GM06990 (cell line): ENCODE measurements around the gene HDAC10.

ENCODE experiments used
- DNase-seq: peaks from one replicate; pipeline ENCODE4 v3.0.0-alpha.2; 2011; ENCODE audit not compliant: insufficient read length; ENCODE audit errors: extremely low read depth
- H3K27me3 ChIP-seq: replicated peaks from 2 replicates; pipeline ENCODE4 v1.6.0; 2011; ENCODE audit warnings: low read length; ENCODE audit not compliant: control insufficient read depth, insufficient read depth
- H3K36me3 ChIP-seq: 2 replicates; pipeline ENCODE4 v1.5.1; 2011; ENCODE audit warnings: low read length; ENCODE audit not compliant: control insufficient read depth, insufficient read depth
- H3K4me3 ChIP-seq: replicated peaks from 2 replicates; pipeline ENCODE4 v1.5.1; 2011; ENCODE audit warnings: low read depth, mild to moderate bottlenecking, control low read depth, low read length
- CTCF ChIP-seq: IDR thresholded peaks from 2 replicates; pipeline ENCODE4 v1.5.1; 2011; ENCODE audit warnings: low read length, control low read depth, mild to moderate bottlenecking, inconsistent platforms; ENCODE audit not compliant: insufficient read depth, poor library complexity, severe bottlenecking

The HDAC10 gene

GRCh38 chr22:50238755-50239154, 12.3 kb downstream of the HDAC10 start:
- no peak for DNase-seq
- no peak overlapping the region for H3K4me3 ChIP-seq
- H3K27me3 ChIP-seq: no peaks in the 10 kb centered on the region
- no peak for TF ChIP-seq CTCF
- peaks cover 5% of the 10 kb centered on the region for H3K36me3 ChIP-seq

DNA sequence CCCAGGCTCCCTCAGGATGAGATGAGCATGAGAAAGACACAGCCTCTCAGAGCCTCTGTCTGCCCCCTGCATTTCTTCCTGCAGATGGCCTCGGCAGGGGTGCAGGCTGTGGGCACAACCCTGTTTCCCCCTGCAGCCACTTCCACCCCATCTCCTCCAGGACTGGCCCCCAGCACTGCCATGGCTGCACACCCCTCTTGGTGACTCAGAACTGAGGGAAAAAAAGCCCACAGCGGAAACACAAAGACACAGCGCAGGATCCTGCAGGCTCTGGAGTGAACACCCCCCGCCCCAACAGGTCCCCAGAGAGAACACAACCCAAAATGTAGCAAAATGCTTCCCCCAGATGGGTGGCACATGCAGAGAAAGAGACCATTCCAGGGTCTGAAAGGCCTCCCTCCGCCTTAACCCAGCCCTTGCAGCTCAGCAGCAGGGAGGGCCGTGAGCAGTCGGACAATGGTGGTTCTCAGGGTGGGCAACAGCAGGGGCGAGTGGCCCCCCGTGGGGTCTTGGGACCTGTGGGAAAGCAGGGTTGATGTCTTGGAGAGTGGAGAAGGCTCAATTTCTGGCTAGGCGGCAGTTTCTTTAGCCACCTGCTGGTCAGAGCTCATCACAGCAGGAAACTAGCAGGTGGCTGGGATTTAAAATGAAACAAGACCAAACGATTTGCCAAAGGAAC, 14.2 kb downstream of the HDAC10 start:
- TF ChIP-seq CTCF: peak; percentile 58
- DNase-seq: no peak
- Histone ChIP-seq H3K27me3 (no peaks in the 10 kb centered on the region), H3K36me3 (peaks cover 5% of the 10 kb centered on the region), H3K4me3 (no peak overlapping the region)

DNA sequence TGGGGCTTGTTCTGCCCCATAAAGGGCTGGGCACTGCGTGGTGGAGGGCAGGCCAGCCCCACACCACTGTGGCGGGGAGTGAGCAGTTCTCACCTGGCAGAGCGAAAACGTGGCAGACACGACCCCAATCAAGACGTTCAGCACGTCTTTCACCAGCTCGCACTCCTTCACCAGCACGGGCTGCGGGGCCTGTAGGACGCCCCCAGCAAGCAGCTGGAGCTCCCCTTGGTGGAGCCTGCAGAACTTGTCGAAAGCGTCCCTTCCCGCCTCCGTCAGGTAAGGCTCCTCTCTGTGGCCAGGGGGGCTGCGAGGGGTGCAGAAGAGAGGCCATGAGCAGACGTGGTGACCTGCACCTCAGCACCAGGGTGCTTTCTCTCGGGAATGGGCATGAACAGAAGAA, 17.8 kb downstream of the HDAC10 start:
- Histone ChIP-seq H3K4me3 (no peak overlapping the region), H3K36me3 (peaks cover 8% of the 10 kb centered on the region), H3K27me3 (no peaks in the 10 kb centered on the region)
- TF ChIP-seq CTCF: no peak
- DNase-seq: no peak

DNA sequence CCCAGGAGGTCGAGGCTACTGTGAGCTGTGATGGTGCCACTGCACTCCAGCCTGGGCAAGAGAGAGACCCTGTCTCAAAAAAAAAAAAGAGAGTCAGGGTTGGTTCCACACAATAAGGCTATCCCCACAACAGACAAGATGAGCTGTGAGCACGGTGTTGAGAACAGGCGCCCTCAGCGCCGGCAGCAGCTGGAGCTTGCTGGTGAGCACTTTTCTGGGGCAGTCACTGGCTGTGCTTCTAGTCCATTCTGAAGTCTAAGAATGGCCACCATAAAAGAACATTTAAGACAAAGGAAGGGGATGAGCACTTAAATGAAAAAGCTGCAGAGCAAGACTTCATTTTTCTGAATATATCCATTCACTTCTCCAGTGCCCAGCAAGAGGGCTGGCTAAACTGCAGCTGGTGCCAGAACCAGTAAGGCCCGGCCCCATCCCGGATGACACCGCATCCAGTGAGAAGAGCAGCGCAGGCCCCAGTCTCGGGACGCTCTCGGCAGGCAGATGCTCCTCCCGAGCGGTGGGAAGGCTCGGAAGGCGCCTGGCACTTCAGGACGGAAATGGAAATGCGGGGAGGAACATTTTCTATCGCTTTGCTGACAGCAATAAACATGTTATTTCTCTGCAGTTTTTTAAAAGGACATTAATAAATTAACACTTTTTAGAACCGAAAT, 18.4 kb downstream of the HDAC10 start:
- DNase-seq: no peak
- Histone ChIP-seq H3K27me3 (no peaks in the 10 kb centered on the region), H3K36me3 (peaks cover 8% of the 10 kb centered on the region), H3K4me3 (no peak overlapping the region)
- no peak for TF ChIP-seq CTCF

DNA sequence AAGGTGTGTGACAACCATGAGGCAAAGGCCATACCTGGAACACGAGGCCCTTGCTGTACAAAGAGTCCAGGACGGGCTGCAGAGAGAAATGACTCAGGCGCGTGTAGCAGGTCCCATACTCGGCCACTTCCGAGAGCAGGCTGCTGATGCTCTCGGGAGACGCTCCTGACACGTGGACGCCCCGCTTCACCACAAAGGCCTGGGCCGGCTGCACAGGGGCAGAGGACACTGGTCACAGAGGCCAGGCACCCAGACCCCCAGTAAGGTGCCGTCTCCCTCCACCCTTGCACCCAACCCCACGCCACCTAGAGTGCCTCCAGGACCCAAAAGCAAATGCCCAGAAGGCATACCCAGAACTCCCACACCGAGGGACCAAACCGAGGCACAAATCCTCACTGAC, 21.7 kb downstream of the HDAC10 start:
- DNase-seq: no peak
- no peak for TF ChIP-seq CTCF
- Histone ChIP-seq H3K4me3 (no peak overlapping the region), H3K36me3 (peaks cover 18% of the 10 kb centered on the region), H3K27me3 (no peaks in the 10 kb centered on the region)
